LHCN-M2 (cell line): ENCODE results near the gene RASA2. TPM values are rescaled to one million over a fixed set of nuclear protein-coding genes. Genes with fewer than 3 reads are reported as not detected.
A peak's percentile ranks its signal among the peaks of the same experiment; 100 is the strongest.
"Not testable (repeated sequence)": the region's sequence is repeated elsewhere in the genome, so short reads cannot be mapped to it uniquely, and the experiment has no call there.

Experiments used
- DNase-seq: peaks from one replicate; pipeline ENCODE4 v3.0.0-alpha.2; 2012; ENCODE audit warnings: low read depth
- total RNA-seq: library from RNA; depleted of rRNA; stranded (reverse); fragments of >200 nt; gene quantifications from 2 replicates; pipeline ENCODE4 v1.2.3, GENCODE V29; 2014

The RASA2 gene
- total RNA-seq, 1 experiment from 2014 or later, result 11.3 TPM

DNA sequence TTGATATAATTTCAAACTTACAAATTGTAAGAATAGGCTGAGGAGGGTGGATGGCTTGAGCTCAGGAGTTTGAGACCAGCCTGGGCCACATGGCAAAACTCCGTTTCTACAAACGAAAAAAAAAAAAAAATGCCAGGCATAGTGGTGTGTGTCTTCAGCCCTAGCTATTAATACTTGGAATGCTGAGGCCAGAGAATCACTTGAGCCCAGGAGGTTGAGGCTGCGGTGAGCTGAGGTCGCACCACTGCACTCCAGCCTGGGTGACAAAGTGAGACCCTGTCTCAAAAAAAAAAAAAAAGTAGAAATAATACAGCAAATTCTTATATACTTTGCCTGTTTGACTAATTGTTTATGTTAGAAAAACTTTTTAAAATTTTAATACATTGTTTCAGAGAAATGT lies 10.8 kb downstream of the RASA2 start:
- DNase-seq, result not testable (repeated sequence)

DNA sequence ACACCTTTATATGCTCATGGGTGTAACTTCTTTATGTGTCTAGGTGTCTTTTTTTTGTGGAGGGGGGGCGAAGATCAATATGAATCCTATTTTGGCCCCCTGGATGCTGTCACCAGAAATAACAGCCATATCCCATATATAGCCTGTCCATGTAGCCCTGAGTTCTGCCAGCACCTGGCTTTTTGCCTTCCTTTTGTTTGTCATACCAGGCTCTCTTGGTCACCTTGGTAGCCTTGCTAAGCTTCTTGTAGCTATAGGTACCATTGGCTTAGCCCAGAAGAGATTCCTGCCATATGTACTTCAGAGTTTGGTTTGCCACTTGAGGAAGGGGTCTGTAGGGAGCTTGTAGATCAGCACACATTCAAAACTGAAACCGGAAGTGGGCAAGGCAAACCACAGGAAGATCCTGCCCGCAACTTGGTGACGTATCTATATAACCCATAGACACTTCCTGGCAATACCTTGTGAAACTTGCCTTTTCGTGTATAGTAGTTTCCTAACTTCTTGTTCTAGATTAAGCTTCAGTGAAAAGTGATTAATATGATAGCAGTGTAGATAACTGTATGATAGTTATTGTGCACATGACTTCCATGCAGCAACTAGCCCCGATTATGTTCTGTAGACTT lies 11.9 kb downstream of the RASA2 start:
- no peak for DNase-seq

DNA sequence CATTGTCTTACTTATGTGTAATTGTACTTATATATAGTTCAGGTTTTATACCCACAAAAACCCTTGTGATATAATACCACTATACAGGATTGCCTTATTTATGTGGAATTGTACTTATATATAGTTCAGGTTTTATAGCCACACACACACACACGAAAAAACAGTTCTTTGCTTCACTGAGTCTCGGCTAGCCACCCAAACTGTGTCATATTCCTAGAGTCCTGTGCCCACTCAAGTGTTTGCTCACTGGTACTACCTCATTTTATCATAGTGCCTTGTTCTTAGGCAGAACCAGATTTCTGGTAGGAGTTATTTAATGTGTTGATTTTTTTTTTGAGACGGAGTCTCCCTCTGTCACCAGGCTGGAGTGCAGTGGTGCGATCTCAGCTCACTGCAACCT lies 12.5 kb downstream of the RASA2 start:
- DNase-seq, result no peak

DNA sequence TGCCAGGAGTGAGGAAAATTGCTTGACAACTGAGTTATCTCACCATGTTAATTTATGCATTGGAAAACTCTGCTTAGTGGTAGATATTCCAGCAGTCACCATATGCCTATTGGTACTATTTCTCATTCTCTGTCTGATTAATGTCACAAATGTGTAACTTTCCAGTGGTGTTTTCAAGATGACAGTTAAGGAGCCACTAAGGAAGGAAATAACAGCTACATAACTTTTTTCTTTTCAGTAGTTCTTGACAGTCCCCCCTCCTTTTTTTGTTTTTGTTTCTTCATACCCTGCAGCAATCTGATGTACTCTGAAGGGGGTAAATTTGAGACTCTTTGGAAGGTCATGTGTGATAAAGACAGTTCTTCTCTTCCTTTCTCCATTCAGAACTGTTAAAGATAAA lies 13.1 kb downstream of the RASA2 start:
- DNase-seq, result no peak

DNA sequence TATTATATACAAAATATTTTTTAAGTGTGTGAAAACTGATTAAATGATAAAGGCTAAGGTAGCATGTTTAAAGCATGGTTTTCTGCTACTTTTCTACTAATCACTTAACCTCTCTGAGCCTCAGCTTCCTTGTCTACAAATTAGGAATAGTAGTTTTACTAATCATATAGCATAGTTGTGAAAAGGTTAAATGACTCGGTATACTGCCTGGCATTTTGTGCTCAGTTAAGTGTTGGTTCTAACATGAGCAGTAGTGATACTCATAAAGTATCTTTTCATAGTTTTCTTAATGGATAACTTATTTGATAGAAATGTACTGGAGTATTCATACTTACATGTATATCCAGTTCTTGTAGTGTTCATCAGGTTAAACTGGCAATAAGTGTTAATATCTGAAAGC lies 13.6 kb downstream of the RASA2 start:
- DNase-seq, result no peak

DNA sequence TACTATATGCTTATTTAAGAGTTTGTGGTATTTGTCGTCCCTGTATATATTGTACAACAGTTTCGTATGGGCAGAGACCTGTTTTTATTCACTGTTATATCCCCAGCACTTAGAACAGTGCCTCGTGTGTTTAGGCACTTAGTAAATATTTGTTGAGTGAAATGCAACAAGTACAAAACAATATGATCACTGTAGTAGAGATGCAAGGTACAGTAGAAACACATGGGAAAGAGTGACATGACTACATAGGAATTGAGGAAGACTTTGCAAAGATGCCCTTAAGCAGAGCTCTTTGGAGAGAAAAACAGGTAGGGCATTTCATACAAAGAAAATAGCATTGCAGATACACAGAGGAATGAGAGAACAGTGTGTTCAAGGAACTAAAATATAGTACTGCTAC lies 18.3 kb downstream of the RASA2 start:
- no peak for DNase-seq

DNA sequence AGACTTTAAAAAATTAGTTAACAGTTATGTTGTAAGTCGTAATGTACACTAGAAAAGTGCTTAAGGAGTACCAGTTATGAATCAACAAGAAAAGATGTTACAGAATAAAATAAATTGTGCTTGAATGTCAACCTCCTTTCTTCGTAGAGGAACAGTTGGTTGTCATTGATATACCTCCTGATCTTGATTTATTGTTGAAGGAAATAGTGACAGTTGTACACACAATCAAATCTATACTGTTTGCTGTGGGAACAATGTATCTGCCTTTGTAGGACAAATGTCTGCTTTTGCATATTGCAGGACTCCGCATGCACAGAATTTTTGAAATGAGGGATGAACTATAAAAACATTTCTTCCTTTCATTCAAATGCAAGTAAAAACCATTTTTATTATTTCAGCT lies 19.2 kb downstream of the RASA2 start:
- no peak for DNase-seq

DNA sequence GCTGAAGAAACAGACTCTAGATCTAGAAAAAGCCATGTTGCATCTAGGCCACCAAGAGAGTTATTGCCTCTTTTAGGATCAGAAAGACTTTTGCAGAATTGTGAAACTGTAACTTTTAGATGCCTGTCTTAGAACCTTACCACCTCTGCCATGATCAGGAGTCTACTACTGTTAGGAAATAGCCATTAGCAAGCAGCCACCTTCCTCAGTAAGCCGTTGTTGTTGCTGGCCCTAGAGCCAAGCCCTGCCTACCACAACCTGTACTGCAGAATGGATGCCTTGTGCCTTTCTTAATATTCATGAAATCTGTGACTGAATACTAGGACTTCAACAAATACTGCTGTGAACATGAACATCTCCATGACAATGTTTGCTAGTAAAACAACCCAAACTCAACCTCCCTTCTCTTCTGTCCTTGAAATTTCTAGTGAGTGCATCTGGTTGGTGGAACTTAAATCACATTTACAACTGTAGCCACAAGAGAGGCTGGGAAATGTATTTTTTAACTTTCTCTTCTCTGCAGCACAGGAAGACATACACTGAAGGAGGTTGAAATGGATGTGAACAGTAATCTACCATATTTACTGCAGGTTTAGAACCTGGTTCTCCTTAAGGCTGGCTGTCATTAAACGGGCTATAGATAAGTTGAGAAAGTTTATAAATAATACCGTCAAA lies 20.7 kb downstream of the RASA2 start:
- DNase-seq, result no peak

DNA sequence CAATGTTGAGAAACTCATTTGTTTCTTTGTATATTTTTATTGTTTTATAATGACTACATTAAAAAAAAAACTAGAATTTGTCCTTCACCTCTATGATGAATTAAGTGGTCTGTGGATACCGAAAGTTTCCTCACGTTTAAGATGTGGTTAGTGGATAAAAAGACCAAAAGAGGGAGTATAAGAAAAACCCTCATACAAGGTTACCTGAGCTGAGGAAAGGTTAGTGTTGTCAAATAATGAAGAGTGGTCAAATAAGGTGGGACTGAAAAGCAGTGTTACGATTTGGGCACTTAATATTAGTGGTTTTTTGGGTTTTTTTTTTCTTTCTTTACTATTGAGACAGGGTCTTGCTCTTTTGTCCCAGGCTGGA lies 21.2 kb downstream of the RASA2 start:
- DNase-seq, result no peak

DNA sequence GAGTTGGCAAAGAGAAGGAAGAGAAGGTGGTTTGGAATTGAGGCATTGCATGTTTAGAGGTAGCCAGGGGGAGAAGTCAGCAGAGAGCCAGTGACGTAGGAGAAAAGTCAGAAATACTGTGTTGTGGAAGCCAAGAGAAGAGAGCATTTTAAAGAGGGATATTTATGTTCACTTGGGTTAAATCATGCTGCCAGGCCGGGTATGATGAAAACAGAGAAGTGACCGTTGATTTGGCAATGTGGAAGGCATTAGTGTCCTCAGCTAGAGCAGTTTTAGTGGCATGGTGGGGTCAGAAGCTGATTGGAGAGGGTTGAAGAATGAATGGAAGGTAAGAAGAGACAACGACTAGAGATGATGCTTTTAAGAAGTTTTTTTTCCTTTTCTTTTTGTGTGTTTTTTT lies 24.5 kb downstream of the RASA2 start:
- no peak for DNase-seq

DNA sequence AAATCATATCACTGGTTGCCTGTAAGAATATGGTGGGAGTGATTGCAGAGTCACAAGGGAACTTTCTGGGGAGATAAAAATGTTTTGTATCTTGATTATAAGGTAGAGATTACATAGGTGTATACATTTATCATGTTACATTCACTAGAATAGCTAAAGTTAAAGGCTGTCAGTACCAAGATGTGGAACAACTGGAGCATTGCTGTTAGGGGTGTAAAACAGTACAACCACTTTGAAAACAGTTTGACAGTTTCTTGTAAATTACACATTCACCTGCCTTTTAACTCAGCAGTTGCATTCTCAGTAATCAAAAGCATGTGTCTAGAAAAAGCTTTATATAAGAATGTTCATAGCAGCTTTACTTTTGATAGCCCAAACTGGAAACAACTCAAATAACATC lies 27.6 kb downstream of the RASA2 start:
- DNase-seq, result no peak

DNA sequence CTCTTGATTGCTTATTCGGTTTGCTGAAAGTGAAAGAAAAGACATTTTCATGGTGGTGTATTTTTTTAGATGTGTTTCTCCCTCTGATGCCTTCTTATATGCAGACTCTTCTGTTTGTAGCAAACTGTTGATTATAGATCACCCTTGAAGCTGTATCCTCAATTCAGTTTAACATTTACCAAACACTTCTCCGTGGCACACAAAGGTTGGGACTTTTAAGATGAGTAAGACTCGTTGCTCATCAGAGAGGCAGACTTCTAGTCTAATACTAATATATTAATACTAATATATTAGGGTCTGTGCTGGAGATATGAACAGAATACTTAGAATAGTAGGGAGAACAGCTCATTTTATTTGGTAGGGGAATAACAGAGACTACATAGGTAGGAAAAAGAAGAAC lies 32.8 kb downstream of the RASA2 start:
- no peak for DNase-seq

DNA sequence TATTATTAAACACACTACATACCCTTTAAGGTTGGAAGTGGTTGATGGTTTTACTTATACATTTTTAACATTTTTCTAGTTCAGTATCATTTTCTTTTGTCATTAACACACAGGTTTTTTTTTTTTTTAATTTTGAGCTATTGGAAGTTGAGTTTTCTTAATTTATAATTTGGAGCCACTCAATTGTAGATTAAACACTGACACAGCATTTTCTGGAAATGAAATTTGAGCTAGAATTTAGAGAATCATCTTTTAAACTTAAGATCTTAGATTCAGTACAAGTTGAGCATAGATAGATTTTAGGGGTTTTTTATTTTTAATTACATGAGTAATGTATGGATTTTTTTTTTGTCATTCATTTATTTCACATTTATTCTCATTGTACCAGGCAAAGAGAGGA lies 35.0 kb downstream of the RASA2 start:
- DNase-seq, result no peak

DNA sequence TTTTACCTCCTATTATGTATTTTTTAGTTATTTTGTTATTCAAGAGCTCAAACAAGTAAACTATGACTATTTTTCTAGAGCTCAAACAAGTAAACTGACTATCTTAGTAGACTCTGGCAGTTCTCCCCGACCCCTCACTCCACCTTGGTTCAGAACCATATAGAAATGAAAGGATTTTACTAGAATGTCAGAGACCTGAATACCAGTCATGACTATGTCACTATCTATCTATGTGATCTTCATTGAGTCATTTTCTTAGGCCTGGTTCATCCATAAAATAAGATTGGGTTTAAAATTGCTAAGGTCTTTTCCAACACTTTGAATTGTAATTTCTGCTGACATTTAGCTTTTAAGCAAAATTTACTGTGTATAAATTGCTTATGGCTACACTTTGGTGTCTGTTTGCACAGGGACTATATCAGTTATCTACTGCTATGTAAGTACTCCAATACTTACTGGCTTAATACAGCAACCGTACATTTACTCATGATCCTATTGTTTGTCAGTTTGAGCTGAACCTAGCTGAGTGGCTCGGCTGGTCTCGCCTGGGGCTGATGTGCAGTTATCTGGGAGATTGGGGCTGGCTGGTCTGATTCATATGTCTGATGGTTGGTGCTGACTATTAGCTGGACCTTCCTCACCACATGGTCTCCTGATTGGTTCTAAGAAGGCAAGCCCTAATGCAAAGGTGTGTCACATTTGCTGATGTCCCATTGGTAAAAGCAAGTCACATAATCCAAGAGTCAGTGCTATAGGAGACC lies 37.0 kb downstream of the RASA2 start:
- DNase-seq, result no peak

DNA sequence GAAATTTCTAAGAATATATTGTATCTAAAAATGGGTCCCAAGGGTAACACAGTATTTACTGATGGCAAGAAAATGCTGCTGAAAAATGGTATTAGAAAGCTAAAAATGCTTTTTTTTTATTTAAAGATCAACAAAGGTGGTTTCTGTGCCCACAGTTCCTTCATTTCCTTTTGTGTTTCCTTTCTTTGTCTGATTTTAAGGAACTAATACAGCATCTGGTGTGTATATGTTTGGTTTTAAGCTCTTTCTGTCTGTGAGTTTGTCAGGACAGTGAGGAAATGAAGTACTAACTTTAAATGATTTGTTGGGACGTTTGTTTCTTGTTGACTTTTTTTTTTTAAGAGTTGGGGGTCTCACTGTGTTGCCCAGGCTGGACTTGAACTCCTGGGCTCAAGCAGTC lies 38.2 kb downstream of the RASA2 start:
- no peak for DNase-seq

DNA sequence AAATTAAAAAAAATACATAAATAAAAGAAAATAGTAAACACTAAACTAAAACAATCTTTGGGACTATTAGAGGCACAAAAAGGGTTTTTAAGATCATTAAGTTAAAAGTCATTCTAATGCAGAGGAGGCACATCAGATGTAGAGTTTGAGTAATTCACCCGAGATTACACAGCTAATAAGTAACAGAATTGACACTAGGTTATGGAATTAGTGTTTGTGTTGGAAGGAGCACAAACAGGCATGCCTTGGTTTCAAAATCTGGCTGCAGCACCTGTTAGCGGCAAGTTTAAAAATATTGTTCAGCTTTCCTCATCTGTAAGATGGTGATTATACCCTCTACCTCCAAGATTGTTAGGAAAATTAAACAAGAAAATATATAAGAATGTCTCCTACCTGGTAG lies 39.0 kb downstream of the RASA2 start:
- no peak for DNase-seq

DNA sequence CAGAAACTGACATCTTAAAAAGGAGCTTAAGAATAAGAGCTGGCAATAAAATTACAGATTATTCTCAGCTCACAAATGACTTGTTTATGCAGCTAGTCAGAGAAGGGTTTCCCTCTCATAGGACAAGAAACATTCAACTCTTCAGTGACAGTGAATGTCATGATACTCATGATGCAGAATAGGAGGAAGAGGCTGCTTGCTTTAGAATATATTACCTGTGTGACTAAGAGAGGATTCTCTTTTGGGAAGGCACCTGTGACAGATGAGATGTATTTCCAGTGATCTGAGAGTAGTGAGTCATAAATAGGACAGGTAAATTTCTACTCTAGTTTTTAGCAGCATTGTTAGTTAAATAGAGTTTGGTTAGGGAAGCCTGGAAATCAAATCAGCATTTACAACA lies 39.9 kb downstream of the RASA2 start:
- no peak for DNase-seq

DNA sequence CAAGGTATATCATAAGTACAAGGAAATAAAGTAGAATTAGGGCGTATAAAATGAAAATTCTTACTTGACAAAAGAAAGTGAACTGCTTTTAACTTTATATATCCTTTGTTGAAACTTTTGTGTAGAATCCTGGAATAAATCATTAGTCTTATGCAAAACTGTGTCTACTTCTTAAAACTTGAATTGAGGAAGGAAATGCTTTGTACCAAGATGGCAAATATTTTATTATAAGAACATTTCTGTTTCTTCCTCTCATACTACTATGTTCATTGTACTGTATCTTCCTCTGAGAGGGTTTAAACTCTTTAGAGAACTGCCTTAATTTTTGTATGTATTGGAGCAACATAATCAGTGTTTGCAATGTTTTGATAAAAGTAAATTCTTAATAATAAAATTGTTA lies 42.0 kb downstream of the RASA2 start:
- no peak for DNase-seq

DNA sequence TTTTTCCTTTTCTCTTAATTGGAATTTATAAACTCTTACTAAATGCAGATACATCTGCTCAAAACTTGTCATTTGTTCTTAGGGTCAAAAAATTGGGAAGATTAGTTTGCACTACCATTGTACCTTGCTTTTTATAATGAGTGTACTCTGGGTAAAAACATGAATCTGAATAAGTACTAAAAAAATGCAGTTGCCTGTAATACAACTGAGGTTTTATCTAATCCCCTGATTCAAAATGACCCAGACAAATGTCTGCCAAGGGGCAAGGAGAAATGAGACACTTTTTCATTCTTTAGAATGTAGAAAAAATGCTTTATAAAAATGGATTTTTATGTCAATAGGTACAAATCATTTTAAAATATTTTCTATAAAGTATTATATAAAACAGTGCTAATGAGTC lies 42.4 kb downstream of the RASA2 start:
- DNase-seq, result peak; percentile 51

DNA sequence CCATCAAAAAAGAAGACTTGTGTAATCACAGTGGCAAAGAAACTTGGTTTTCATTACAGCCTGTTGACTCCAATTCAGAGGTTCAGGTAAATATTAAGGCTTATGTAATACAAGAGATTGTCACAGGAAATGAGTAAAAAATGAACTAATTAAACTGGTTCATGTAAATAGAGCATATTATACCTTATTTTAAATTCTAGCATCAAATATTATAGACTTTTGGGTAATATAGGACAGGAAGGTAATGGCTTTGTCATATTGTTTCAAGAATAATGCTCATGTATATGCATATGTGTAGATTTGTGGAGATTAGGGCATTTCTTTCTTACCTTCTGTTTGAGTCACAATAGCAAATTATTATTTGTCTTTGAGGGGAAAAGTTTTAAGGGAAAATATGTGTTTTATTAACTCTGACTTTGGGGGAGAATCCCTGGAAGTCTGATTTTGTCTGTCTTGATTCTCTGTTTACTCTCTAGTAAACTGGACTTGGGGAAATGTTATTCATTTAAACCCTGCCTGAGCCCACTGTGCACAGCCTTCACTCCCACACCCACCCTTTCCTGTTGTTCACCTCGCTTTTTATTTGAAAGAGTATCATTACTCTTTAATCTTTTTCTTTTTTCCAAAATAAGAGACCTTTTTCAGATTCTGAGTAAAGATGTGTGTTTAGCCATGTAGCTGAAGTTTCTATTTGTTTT lies 43.0 kb downstream of the RASA2 start:
- no peak for DNase-seq

DNA sequence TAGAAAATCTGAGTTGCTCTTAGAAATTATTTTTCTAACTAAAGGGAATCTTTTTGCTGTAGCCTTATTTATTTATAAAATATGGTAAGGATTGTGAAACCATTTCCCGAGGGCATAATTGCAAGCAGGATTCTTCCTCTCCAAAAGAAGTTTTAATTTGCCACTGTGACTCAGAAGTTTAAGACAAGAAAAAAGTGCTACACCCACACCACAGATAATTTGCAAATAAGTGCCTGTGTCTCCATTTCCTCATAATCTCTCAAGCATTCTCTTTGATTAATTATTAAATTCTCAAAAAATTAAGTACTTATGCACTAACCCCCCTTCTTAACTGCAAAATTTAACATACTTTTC lies 43.6 kb downstream of the RASA2 start:
- peak; percentile 70 for DNase-seq

DNA sequence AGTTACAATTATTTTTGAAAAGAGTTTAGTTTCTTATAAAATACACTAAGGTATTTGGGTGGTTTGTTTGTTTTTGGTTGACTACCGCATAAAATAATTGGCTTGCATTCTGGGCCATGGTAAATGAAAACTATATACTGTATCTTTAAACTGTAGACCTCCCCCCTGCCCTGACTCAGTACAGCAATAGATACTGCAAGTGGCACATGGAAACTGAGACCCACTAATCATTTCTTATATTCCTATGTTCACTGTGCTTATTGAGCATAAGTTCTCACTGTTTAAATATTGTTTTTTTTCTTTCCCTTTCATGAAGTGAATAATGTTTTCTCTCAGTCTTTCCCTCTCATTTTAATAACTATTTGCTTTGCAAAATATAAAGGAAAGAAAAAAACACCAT lies 45.8 kb downstream of the RASA2 start:
- no peak for DNase-seq

DNA sequence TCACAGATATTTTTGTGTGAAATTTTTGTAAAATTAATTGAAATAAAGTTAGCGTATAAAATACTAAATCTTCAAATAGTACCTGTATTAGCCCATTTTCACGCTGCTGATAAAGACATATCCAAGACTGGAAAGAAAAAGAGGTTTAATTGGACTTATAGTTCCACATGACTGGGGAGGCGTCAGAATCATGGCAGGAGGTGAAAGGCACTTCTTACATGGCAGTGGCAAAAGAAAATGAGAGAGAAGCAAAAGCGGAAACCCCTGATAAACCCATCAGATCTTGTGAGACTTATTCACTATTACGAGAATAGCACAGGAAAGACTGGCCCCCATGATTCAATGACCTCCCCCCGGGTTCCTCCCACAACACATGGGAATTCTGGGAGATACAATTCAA lies 49.2 kb downstream of the RASA2 start:
- not testable (repeated sequence) for DNase-seq
